Measurements from ENCODE around the gene ARMC3. TPM values are rescaled to one million over a fixed set of nuclear protein-coding genes. Genes with fewer than 3 reads are reported as not detected.

The ARMC3 gene
- total RNA-seq, 1 experiment from 2014 or later, result not detected

- H3K36me3 ChIP-seq (ENCODE audit: insufficient read depth, low read length, poor library complexity, severe bottlenecking), result no peaks in the 10 kb centered on the region
- no TSS peak for BruUV-seq (replicated peaks)
- H3K9me3 ChIP-seq (ENCODE audit: low read depth, low read length, poor library complexity, severe bottlenecking), result no peaks in the 10 kb centered on the region
- no peak overlapping the region for H3K4me3 ChIP-seq (ENCODE audit: low read depth, low read length, poor library complexity, severe bottlenecking)
- TF ChIP-seq EZH2 (IDR thresholded peaks at IDR 0.05; ENCODE audit: borderline replicate concordance, low read depth, low read length, poor library complexity, severe bottlenecking), result no peak
- POLR2A ChIA-PET (ENCODE audit: low non-redundant PET), result no interaction called here
- intact Hi-C loops (cut with micrococcal nuclease; ENCODE audit: unreplicated experiment), result no loop called here
- H3K27me3 ChIP-seq (replicated peaks; ENCODE audit: insufficient read depth, low read depth, low read length, poor library complexity), result no peaks in the 10 kb centered on the region
- no peaks in the 10 kb centered on the region for H3K4me1 ChIP-seq (ENCODE audit: insufficient read depth, low read length, poor library complexity, severe bottlenecking)
- CTCF ChIA-PET, result no interaction called here
- H3K27ac ChIP-seq (ENCODE audit: low read depth, low read length, poor library complexity, severe bottlenecking), result no peak overlapping the region
- no peak for DNase-seq (ENCODE audit: low spot score)
Observed at GRCh38 chr10:22959950-22960349, 32.1 kb downstream of the ARMC3 start.

- ChIA-PET POLR2A (ENCODE audit: low non-redundant PET) (no interaction called here), CTCF (no interaction called here)
- Histone ChIP-seq H3K27ac (ENCODE audit: low read depth, low read length, poor library complexity, severe bottlenecking) (no peak overlapping the region), H3K9me3 (ENCODE audit: low read depth, low read length, poor library complexity, severe bottlenecking) (no peaks in the 10 kb centered on the region), H3K4me1 (ENCODE audit: insufficient read depth, low read length, poor library complexity, severe bottlenecking) (no peaks in the 10 kb centered on the region), H3K4me3 (ENCODE audit: low read depth, low read length, poor library complexity, severe bottlenecking) (no peak overlapping the region), H3K27me3 (replicated peaks; ENCODE audit: insufficient read depth, low read depth, low read length, poor library complexity) (no peaks in the 10 kb centered on the region), H3K36me3 (ENCODE audit: insufficient read depth, low read length, poor library complexity, severe bottlenecking) (no peaks in the 10 kb centered on the region)
- BruUV-seq (replicated peaks), result no TSS peak
- no peak for DNase-seq (ENCODE audit: low spot score)
- intact Hi-C loops (cut with micrococcal nuclease; ENCODE audit: unreplicated experiment), result no loop called here
- TF ChIP-seq EZH2 (IDR thresholded peaks at IDR 0.05; ENCODE audit: borderline replicate concordance, low read depth, low read length, poor library complexity, severe bottlenecking) (no peak), CTCF (conservative IDR thresholded peaks at IDR 0.05; ENCODE audit: low read depth, low read length) (no peak)
Observed at GRCh38 chr10:22962817-22963216, 35.0 kb downstream of the ARMC3 start.

- POLR2A ChIA-PET (ENCODE audit: low non-redundant PET), result no interaction called here
- H3K4me1 ChIP-seq (ENCODE audit: insufficient read depth, low read length, poor library complexity, severe bottlenecking), result no peaks in the 10 kb centered on the region
- H3K27ac ChIP-seq (ENCODE audit: low read depth, low read length, poor library complexity, severe bottlenecking), result no peak overlapping the region
- intact Hi-C loops (cut with micrococcal nuclease; ENCODE audit: unreplicated experiment), result no loop called here
- no peak overlapping the region for H3K4me3 ChIP-seq (ENCODE audit: low read depth, low read length, poor library complexity, severe bottlenecking)
- no peaks in the 10 kb centered on the region for H3K36me3 ChIP-seq (ENCODE audit: insufficient read depth, low read length, poor library complexity, severe bottlenecking)
- TF ChIP-seq EZH2 (IDR thresholded peaks at IDR 0.05; ENCODE audit: borderline replicate concordance, low read depth, low read length, poor library complexity, severe bottlenecking), result no peak
- no peak for TF ChIP-seq CTCF (conservative IDR thresholded peaks at IDR 0.05; ENCODE audit: low read depth, low read length)
- no peak for DNase-seq (ENCODE audit: low spot score)
- BruUV-seq (replicated peaks), result no TSS peak
- no peaks in the 10 kb centered on the region for H3K9me3 ChIP-seq (ENCODE audit: low read depth, low read length, poor library complexity, severe bottlenecking)
- CTCF ChIA-PET, result no interaction called here
- H3K27me3 ChIP-seq (replicated peaks; ENCODE audit: insufficient read depth, low read depth, low read length, poor library complexity), result peaks cover 6% of the 10 kb centered on the region
Observed at GRCh38 chr10:22969704-22970103, 41.9 kb downstream of the ARMC3 start.

GRCh38 chr10:22976534-22976933, 48.7 kb downstream of the ARMC3 start:
- no TSS peak for BruUV-seq (replicated peaks)
- no peak overlapping the region for H3K27ac ChIP-seq (ENCODE audit: low read depth, low read length, poor library complexity, severe bottlenecking)
- intact Hi-C loops (cut with micrococcal nuclease; ENCODE audit: unreplicated experiment), result no loop called here
- no peak overlapping the region for H3K4me3 ChIP-seq (ENCODE audit: low read depth, low read length, poor library complexity, severe bottlenecking)
- H3K36me3 ChIP-seq (ENCODE audit: insufficient read depth, low read length, poor library complexity, severe bottlenecking), result no peaks in the 10 kb centered on the region
- POLR2A ChIA-PET (ENCODE audit: low non-redundant PET), result no interaction called here
- CTCF ChIA-PET, result interaction anchor here (0.6 kb wide), 1 partner anchor 8 kb away, joined by 3 read pairs; no protein-coding TSS in a partner anchor
- DNase-seq (ENCODE audit: low spot score), result no peak
- H3K27me3 ChIP-seq (replicated peaks; ENCODE audit: insufficient read depth, low read depth, low read length, poor library complexity), result peaks cover 25% of the 10 kb centered on the region
- TF ChIP-seq CTCF (conservative IDR thresholded peaks at IDR 0.05; ENCODE audit: low read depth, low read length), result no peak
- TF ChIP-seq EZH2 (IDR thresholded peaks at IDR 0.05; ENCODE audit: borderline replicate concordance, low read depth, low read length, poor library complexity, severe bottlenecking), result no peak
- H3K9me3 ChIP-seq (ENCODE audit: low read depth, low read length, poor library complexity, severe bottlenecking), result no peaks in the 10 kb centered on the region
- peaks cover 16% of the 10 kb centered on the region for H3K4me1 ChIP-seq (ENCODE audit: insufficient read depth, low read length, poor library complexity, severe bottlenecking)

All from A673 (cell line).